Measurements from ENCODE around the gene SLC22A23.

DNA sequence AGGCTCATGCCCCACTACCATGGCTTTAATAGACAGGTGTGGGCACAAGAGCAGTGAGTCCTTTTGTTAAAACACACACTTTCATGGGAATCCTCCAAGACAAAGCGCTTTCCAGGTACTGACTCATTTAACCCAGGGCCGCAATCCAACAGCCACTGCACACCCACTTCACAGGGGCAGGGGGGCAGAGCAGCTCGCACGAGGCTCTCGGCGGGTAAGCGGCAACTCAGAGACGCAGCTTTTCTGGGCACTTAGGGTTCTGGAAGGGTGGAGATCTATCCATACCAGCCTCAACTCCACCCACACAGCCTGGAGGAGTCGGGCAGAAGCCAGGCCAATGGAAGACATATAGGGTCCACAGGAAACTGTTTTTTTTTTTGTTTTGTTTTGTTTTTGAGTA lies 169.5 kb downstream of the SLC22A23 start:
- no peak for TF ChIP-seq POLR2A (IDR thresholded peaks at IDR 0.05)
- TF ChIP-seq, protein P1, sequence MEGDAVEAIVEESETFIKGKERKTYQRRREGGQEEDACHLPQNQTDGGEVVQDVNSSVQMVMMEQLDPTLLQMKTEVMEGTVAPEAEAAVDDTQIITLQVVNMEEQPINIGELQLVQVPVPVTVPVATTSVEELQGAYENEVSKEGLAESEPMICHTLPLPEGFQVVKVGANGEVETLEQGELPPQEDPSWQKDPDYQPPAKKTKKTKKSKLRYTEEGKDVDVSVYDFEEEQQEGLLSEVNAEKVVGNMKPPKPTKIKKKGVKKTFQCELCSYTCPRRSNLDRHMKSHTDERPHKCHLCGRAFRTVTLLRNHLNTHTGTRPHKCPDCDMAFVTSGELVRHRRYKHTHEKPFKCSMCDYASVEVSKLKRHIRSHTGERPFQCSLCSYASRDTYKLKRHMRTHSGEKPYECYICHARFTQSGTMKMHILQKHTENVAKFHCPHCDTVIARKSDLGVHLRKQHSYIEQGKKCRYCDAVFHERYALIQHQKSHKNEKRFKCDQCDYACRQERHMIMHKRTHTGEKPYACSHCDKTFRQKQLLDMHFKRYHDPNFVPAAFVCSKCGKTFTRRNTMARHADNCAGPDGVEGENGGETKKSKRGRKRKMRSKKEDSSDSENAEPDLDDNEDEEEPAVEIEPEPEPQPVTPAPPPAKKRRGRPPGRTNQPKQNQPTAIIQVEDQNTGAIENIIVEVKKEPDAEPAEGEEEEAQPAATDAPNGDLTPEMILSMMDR (IDR thresholded peaks at IDR 0.05), result no peak

Data from adrenal gland (tissue), 5 donors.